Stomach (tissue), 9 donors: ENCODE data around the gene NOL12. TPM values are rescaled to one million over a fixed set of nuclear protein-coding genes. Genes with fewer than 3 reads are reported as not detected.
"Not testable (repeated sequence)": the region's sequence is repeated elsewhere in the genome, so short reads cannot be mapped to it uniquely, and the experiment has no call there.

Experiments
- DNase-seq, 2 donors: peaks; one replicate each; pipeline versions ENCODE4 v3.0.0 to v3.0.0-alpha.2; 2013 to 2019
- H3K27ac ChIP-seq, 5 donors: fragments of 200-600 bp in 4 of 5; sonication (generic) in 4 of 5; one replicate each; pipeline ENCODE4 v1.5.1; 2013 to 2019; ENCODE audit warnings: mild to moderate bottlenecking in 1 of 5, moderate library complexity in 1 of 5
- H3K27me3 ChIP-seq, 3 donors: fragments of 200-600 bp; sonication (generic); one replicate each; pipeline ENCODE4 v1.5.1; 2017 to 2019; ENCODE audit warnings: mixed run types in 1 of 3
- H3K36me3 ChIP-seq, 4 donors: fragments of 200-600 bp; sonication (generic); 1 replicate in 3 of 4; 2 replicates in 1 of 4; pipeline ENCODE4 v1.5.1; 2016 to 2019
- H3K4me1 ChIP-seq, 4 donors: fragments of 200-600 bp; sonication (generic); one replicate each; pipeline ENCODE4 v1.5.1; 2016 to 2019
- H3K4me3 ChIP-seq, 4 donors: fragments of 200-600 bp; sonication (generic) in 3 of 4; one replicate each; pipeline ENCODE4 v1.5.1; 2016 to 2019; ENCODE audit warnings: mild to moderate bottlenecking in 1 of 4
- H3K9me3 ChIP-seq, 4 donors: fragments of 200-600 bp; sonication (generic); one replicate each; pipeline ENCODE4 v1.5.1; 2016 to 2019
- CTCF ChIP-seq, 7 experiments: fragments of 450-650 bp in 4 of 7; fragments of 200-600 bp in 3 of 7; sonication (generic) in 3 of 7; IDR thresholded peaks; one replicate each; pipeline ENCODE4 v1.5.1; 2016 to 2019; ENCODE audit warnings: antibody characterized with exemption in 7 of 7, control low read depth in 2 of 7, mild to moderate bottlenecking in 1 of 7
- EP300 ChIP-seq: sonication (generic); formaldehyde crosslinking; IDR thresholded peaks from one replicate; pipeline ENCODE4 v1.6.1; 2017; ENCODE audit warnings: antibody characterized with exemption
- POLR2A ChIP-seq, 4 donors: fragments of 450-650 bp; IDR thresholded peaks; one replicate each; pipeline ENCODE4 v1.6.1; 2016; ENCODE audit warnings: antibody characterized with exemption in 4 of 4, control low read depth in 2 of 4, mild to moderate bottlenecking in 1 of 4, moderate library complexity in 1 of 4
- POLR2AphosphoS5 ChIP-seq, 3 donors: sonication (generic); formaldehyde crosslinking; IDR thresholded peaks; one replicate each; pipeline ENCODE4 v1.6.1; 2016; ENCODE audit warnings: antibody characterized with exemption in 3 of 3
- WGBS, 5 donors: extraction: QIAGEN DNeasy Blood & Tissue Kit in 3 of 5; methylation state at CpG; one replicate each; pipeline versions ENCODE4 v1.1.5 to v1.1.7; 2013 to 2018; 5-methylcytosine and 5-hydroxymethylcytosine counted together
- intact Hi-C: fragments of 100-400 bp; cut with DNase I; formaldehyde crosslinking; loops from one replicate; pipeline ENCODE4 v1.15.1; 2023; ENCODE audit warnings: low total_unique reads
- polyA plus RNA-seq, 3 donors: library from polyadenylated mRNA; stranded (reverse); fragments of 200-250 nt; gene quantifications; one replicate each; pipeline ENCODE4 v1.2.3, GENCODE V29; 2013
- total RNA-seq, 5 donors: library from RNA; depleted of rRNA; stranded (reverse); fragments of >200 nt; gene quantifications; one replicate each; pipeline versions ENCODE4 v1.1.0 to v1.2.3, GENCODE V29; 2014 to 2016
- donor health status: healthy with polysubstance abuse.
- donor health status: Bipolar disorder and iron deficiency.
- donor health status: healthy.

NOL12 gene
- total and polyA plus RNA-seq, 8 donors: 9.3 to 64.6 (median 35.3) TPM

- no peak overlapping the region for H3K4me3 ChIP-seq
- no peak overlapping the region for H3K27ac ChIP-seq
- WGBS, 5 donors: 80 to 97% (median 92%) methylated on average over 4 to 18 of the region's 18 CpGs
- peaks cover 20 to 37% (median 34%) of the 10 kb centered on the region in 4 donors for H3K4me1 ChIP-seq
- DNase-seq: no peak
- H3K9me3 ChIP-seq: no peaks in the 10 kb centered on the region
- TF ChIP-seq CTCF (IDR thresholded peaks at IDR 0.05): no peak
- TF ChIP-seq POLR2A (IDR thresholded peaks at IDR 0.05): no peak
- no peak for TF ChIP-seq EP300
- TF ChIP-seq POLR2AphosphoS5 (IDR thresholded peaks at IDR 0.05): no peak
- H3K36me3 ChIP-seq: peaks cover 51 to 72% (median 70%) of the 10 kb centered on the region in 4 donors
- H3K27me3 ChIP-seq: no peaks in the 10 kb centered on the region
- intact Hi-C loops: no loop called here
These were observed 4.9 kb downstream of the NOL12 start for GRCh38 chr22:37690901-37691504.

GRCh38 chr22:37692627-37693285, 6.6 kb downstream of the NOL12 start:
- Histone ChIP-seq H3K36me3 (peaks cover 51 to 71% (median 70%) of the 10 kb centered on the region in 4 donors), H3K27me3 (no peaks in the 10 kb centered on the region), H3K4me3 (no peak overlapping the region), H3K9me3 (no peaks in the 10 kb centered on the region), H3K27ac (no peak overlapping the region), H3K4me1 (peaks cover 20 to 41% (median 30%) of the 10 kb centered on the region in 4 donors)
- TF ChIP-seq EP300: no peak
- no peak for TF ChIP-seq CTCF (IDR thresholded peaks at IDR 0.05)
- TF ChIP-seq POLR2A (IDR thresholded peaks at IDR 0.05): no peak
- TF ChIP-seq POLR2AphosphoS5 (IDR thresholded peaks at IDR 0.05): no peak
- DNase-seq: no peak
- intact Hi-C loops: no loop called here
- WGBS, 5 donors: 89 to 95% (median 90%) methylated on average over 10 to 15 of the region's 15 CpGs

DNA sequence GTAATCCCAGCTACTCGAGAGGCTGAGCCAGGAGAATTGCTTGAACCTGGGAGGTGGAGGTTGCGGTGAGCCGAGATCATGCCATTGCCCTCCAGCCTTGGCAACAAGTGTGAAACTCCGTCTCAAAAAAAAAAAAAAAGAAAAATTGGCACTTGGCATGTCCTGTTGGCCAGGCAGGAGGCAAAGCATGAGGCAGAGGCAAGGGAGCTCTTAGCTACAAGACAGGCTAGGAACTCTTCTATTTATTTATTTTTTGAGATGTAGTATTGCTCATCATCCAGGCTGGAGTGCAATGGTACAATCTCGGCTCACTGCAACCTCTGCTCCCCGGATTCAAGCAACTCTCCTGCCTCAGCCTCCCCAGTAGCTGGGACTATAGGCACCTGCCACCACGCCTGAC, 8.0 kb downstream of the NOL12 start:
- H3K9me3 ChIP-seq, H3K4me3 ChIP-seq, H3K27ac ChIP-seq, intact Hi-C loops, H3K27me3 ChIP-seq, DNase-seq: not testable (repeated sequence)
- Histone ChIP-seq H3K36me3 (peaks cover 39 to 57% (median 56%) of the 10 kb centered on the region in 4 donors), H3K4me1 (peaks cover 13 to 28% (median 17%) of the 10 kb centered on the region in 4 donors)
- 75 to 87% (median 87%) methylated on average over 6 to 7 of the region's 7 CpGs for WGBS, 5 donors

GRCh38 chr22:37696260-37696656, 10.1 kb downstream of the NOL12 start:
- 20 to 35% (median 28%) methylated on average over 13 of the region's 13 CpGs for WGBS, 5 donors
- peak overlapping the region; percentile 14 to 25 (median 14) for H3K4me3 ChIP-seq

DNA sequence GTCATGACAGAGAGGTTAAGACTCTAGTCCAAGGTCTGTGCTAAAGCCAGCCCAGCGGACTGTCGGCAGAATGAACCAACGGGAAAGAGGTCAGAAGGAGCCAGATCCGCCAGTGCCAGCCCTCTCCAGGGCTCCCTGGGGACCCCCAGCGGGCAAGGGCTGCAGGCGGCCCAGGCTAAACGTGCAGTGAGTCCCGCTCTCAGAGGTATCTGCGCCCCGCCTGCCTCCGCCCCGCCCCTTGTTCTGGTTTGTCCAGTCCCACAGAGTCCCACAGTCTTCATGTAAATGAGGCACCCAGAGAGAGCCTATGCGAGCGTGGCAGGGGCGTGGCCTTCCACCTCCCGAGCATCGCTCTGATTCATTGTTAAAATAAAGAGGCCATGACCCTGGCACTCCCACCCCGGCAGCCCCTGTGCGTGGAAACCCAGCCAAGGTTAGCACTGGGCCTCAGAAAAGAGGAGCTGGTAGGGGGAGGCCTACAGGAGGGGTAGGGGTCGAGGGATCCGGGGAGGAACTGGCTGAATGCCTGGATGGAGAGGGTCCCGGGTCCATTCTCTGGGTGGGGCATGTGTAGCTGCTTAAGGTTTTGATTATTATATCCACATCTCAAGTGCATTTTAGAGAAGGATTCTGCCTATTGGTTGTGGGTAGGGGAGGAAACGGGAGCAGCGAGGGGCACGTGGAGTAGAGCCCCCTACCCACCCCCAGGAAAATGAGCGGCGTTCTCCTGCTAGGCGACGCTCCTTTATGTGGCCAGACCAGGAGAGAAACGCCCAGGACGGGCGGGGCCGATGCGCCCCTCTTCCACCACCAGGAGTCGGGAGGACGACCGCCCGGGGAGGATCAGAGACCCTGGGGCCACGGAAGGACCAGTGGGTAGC, 10.8 kb downstream of the NOL12 start, which contains the start of gene TRIOBP:
TSS of gene TRIOBP (plus strand) at position 392 of the 881 bp plus-strand sequence. CDS start 4,318 bp downstream, outside the sequence.
- no peaks in the 10 kb centered on the region for H3K27me3 ChIP-seq
- H3K36me3 ChIP-seq: peaks cover 19 to 29% (median 29%) of the 10 kb centered on the region in 4 donors
- DNase-seq: peak; percentile 96 to 98
- no peaks in the 10 kb centered on the region for H3K9me3 ChIP-seq
- WGBS, 5 donors: 10 to 20% (median 14%) methylated on average over 28 to 39 of the region's 39 CpGs
- H3K4me3 ChIP-seq: peak within 1 kb of the TSS; percentile 14 to 25 (median 14)
- peaks cover 15 to 39% (median 23%) of the 10 kb centered on the region in 4 donors for H3K4me1 ChIP-seq
- intact Hi-C loops: no loop called here
- TF ChIP-seq CTCF (IDR thresholded peaks at IDR 0.05) (peak in 5 of 7 experiments; percentile 28 to 44 (median 40)), EP300 (no peak), POLR2AphosphoS5 (IDR thresholded peaks at IDR 0.05) (peak in 1 of 3 donors; percentile 86)
- H3K27ac ChIP-seq: peak within 1 kb of the TSS; percentile 4 to 68 (median 41)

More at GRCh38 chr22:37696260-37696656, 10.1 kb downstream of the NOL12 start:
- H3K27me3 ChIP-seq, DNase-seq, intact Hi-C loops, H3K9me3 ChIP-seq: not testable (repeated sequence)
- peak overlapping the region; percentile 4 to 68 (median 38) for H3K27ac ChIP-seq
- H3K4me1 ChIP-seq: peaks cover 15 to 33% (median 22%) of the 10 kb centered on the region in 4 donors
- H3K36me3 ChIP-seq: peaks cover 26 to 36% (median 36%) of the 10 kb centered on the region in 4 donors
